Astrocyte (in vitro differentiated cells and primary cell): ENCODE measurements around the gene GFRA1. TPM values are rescaled to one million over a fixed set of nuclear protein-coding genes. Genes with fewer than 3 reads are reported as not detected.

Source experiments
- DNase-seq: peaks from one replicate; pipeline ENCODE4 v3.0.0-alpha.2; 2010; ENCODE audit warnings: low read depth
- FAIRE-seq: peaks from 2 replicates; lab custom pipeline; 2011; peaks lifted over from hg19 to GRCh38; lab: Jason Lieb, UNC
- H2AFZ ChIP-seq: 2 replicates; pipeline ENCODE4 v1.6.0; 2012; ENCODE audit warnings: low read depth, low read length, inconsistent platforms
- H3K27ac ChIP-seq: 2 replicates; pipeline ENCODE4 v1.5.1; 2011; ENCODE audit warnings: low read depth, low read length, inconsistent platforms
- H3K27me3 ChIP-seq: 2 replicates; pipeline ENCODE4 v1.6.0; 2011; ENCODE audit warnings: low read length, inconsistent platforms; ENCODE audit not compliant: insufficient read depth
- H3K36me3 ChIP-seq: 2 replicates; pipeline ENCODE4 v1.5.1; 2011; ENCODE audit warnings: low read length, inconsistent platforms; ENCODE audit not compliant: insufficient read depth
- H3K4me1 ChIP-seq: 2 replicates; pipeline ENCODE4 v1.5.1; 2011; ENCODE audit warnings: low read length, inconsistent platforms; ENCODE audit not compliant: insufficient read depth
- H3K4me2 ChIP-seq: 2 replicates; pipeline ENCODE4 v1.6.0; 2012; ENCODE audit warnings: low read length, inconsistent platforms
- H3K4me3 ChIP-seq: 2 replicates; pipeline ENCODE4 v1.5.1; 2011; ENCODE audit warnings: low read depth, mild to moderate bottlenecking, low read length, inconsistent platforms; ENCODE audit not compliant: insufficient read depth
- H3K79me2 ChIP-seq: 2 replicates; pipeline ENCODE4 v1.6.0; 2012; ENCODE audit warnings: mild to moderate bottlenecking, low read length, inconsistent platforms; ENCODE audit not compliant: insufficient read depth
- H3K9ac ChIP-seq: 2 replicates; pipeline ENCODE4 v1.6.0; 2012; ENCODE audit warnings: mild to moderate bottlenecking, low read length, inconsistent platforms
- H3K9me3 ChIP-seq: 2 replicates; pipeline ENCODE4 v1.5.1; 2012; ENCODE audit warnings: low read depth, mild to moderate bottlenecking, low read length, inconsistent platforms; ENCODE audit not compliant: insufficient read depth
- H4K20me1 ChIP-seq: 2 replicates; pipeline ENCODE4 v1.6.0; 2012; ENCODE audit warnings: low read length, inconsistent platforms; ENCODE audit not compliant: insufficient read depth
- H3K27ac Mint-ChIP-seq: one replicate; pipeline ENCODE4 v1.8.0; 2021; ENCODE audit warnings: mild to moderate bottlenecking, mixed read lengths; ENCODE audit not compliant: unreplicated experiment
- H3K27me3 Mint-ChIP-seq: one replicate; pipeline ENCODE4 v1.8.0; 2021; ENCODE audit warnings: low read depth, mixed read lengths; ENCODE audit not compliant: unreplicated experiment
- H3K36me3 Mint-ChIP-seq: one replicate; pipeline ENCODE4 v1.8.0; 2021; ENCODE audit warnings: low read depth, mixed read lengths; ENCODE audit not compliant: unreplicated experiment
- H3K4me1 Mint-ChIP-seq: one replicate; pipeline ENCODE4 v1.8.0; 2021; ENCODE audit warnings: low read depth, mixed read lengths; ENCODE audit not compliant: unreplicated experiment
- H3K4me3 Mint-ChIP-seq: one replicate; pipeline ENCODE4 v1.8.0; 2021; ENCODE audit warnings: mild to moderate bottlenecking, moderate library complexity, mixed read lengths; ENCODE audit not compliant: unreplicated experiment
- H3K9me3 Mint-ChIP-seq: one replicate; pipeline ENCODE4 v1.8.0; 2021; ENCODE audit warnings: mild to moderate bottlenecking, mixed read lengths; ENCODE audit not compliant: unreplicated experiment
- CTCF ChIP-seq: IDR thresholded peaks from 2 replicates; pipeline ENCODE4 v1.5.1; 2011; ENCODE audit warnings: low read depth, mild to moderate bottlenecking, inconsistent platforms, low read length, moderate library complexity; ENCODE audit not compliant: insufficient read depth
- EZH2 ChIP-seq: IDR thresholded peaks from 2 replicates; pipeline ENCODE4 v1.6.1; 2012; ENCODE audit warnings: mild to moderate bottlenecking, low read length, inconsistent platforms; ENCODE audit not compliant: insufficient read depth
- total RNA-seq: library from RNA; stranded (reverse); gene quantifications from 2 replicates; pipeline ENCODE4 v1.2.1, GENCODE V29; 2021

The GFRA1 gene
- total RNA-seq, 1 donor from 2014 or later = 24.2 TPM

GRCh38 chr10:116094356-116094755, 178.7 kb downstream of the GFRA1 start:
- H3K36me3 ChIP-seq = no peaks in the 10 kb centered on the region
- TF ChIP-seq CTCF (no peak), EZH2 (no peak)
- H3K79me2 ChIP-seq = no peaks in the 10 kb centered on the region
- H3K4me3 Mint-ChIP-seq = no peak overlapping the region
- H3K36me3 Mint-ChIP-seq = no peaks in the 10 kb centered on the region
- H3K4me3 ChIP-seq = no peak overlapping the region
- FAIRE-seq (no peak), DNase-seq (no peak)
- no peak overlapping the region for H3K9ac ChIP-seq
- no peaks in the 10 kb centered on the region for H3K4me1 ChIP-seq
- H3K27ac Mint-ChIP-seq = no peak overlapping the region
- peaks cover 2% of the 10 kb centered on the region for H3K4me1 Mint-ChIP-seq
- H3K27me3 Mint-ChIP-seq = peaks cover 11% of the 10 kb centered on the region
- no peak overlapping the region for H3K27ac ChIP-seq
- H3K9me3 ChIP-seq = no peaks in the 10 kb centered on the region
- H4K20me1 ChIP-seq = no peaks in the 10 kb centered on the region
- H3K4me2 ChIP-seq = no peak overlapping the region
- H3K27me3 ChIP-seq = no peaks in the 10 kb centered on the region
- H2AFZ ChIP-seq = no peak overlapping the region
- no peaks in the 10 kb centered on the region for H3K9me3 Mint-ChIP-seq

GRCh38 chr10:116093031-116093430, 180.0 kb downstream of the GFRA1 start:
- no peak for TF ChIP-seq CTCF
- TF ChIP-seq EZH2 = no peak
- no peaks in the 10 kb centered on the region for H3K79me2 ChIP-seq
- H3K4me1 Mint-ChIP-seq = peaks cover 2% of the 10 kb centered on the region
- no peaks in the 10 kb centered on the region for H3K36me3 Mint-ChIP-seq
- no peak overlapping the region for H3K9ac ChIP-seq
- H3K36me3 ChIP-seq = no peaks in the 10 kb centered on the region
- no peaks in the 10 kb centered on the region for H3K9me3 ChIP-seq
- no peak overlapping the region for H3K4me3 ChIP-seq
- peaks cover 17% of the 10 kb centered on the region for H3K27me3 Mint-ChIP-seq
- DNase-seq = no peak
- FAIRE-seq = no peak
- no peak overlapping the region for H3K27ac ChIP-seq
- H2AFZ ChIP-seq = no peak overlapping the region
- H3K27ac Mint-ChIP-seq = no peak overlapping the region
- no peaks in the 10 kb centered on the region for H3K4me1 ChIP-seq
- no peaks in the 10 kb centered on the region for H3K27me3 ChIP-seq
- no peaks in the 10 kb centered on the region for H3K9me3 Mint-ChIP-seq
- no peak overlapping the region for H3K4me3 Mint-ChIP-seq
- no peak overlapping the region for H3K4me2 ChIP-seq
- H4K20me1 ChIP-seq = no peaks in the 10 kb centered on the region

GRCh38 chr10:116088985-116089384, 184.0 kb downstream of the GFRA1 start:
- FAIRE-seq = no peak

More at GRCh38 chr10:116088985-116089384, 184.0 kb downstream of the GFRA1 start:
- Mint-ChIP-seq H3K9me3 (no peaks in the 10 kb centered on the region), H3K4me3 (no peak overlapping the region), H3K27ac (no peak overlapping the region), H3K4me1 (peaks cover 5% of the 10 kb centered on the region), H3K27me3 (peaks cover 36% of the 10 kb centered on the region), H3K36me3 (no peaks in the 10 kb centered on the region)
- TF ChIP-seq CTCF (no peak), EZH2 (no peak)
- Histone ChIP-seq H3K4me1 (peaks cover 3% of the 10 kb centered on the region), H3K9ac (no peak overlapping the region), H3K9me3 (no peaks in the 10 kb centered on the region), H3K27ac (no peak overlapping the region), H3K36me3 (no peaks in the 10 kb centered on the region), H4K20me1 (no peaks in the 10 kb centered on the region), H2AFZ (no peak overlapping the region), H3K79me2 (no peaks in the 10 kb centered on the region), H3K4me3 (no peak overlapping the region), H3K4me2 (no peak overlapping the region), H3K27me3 (no peaks in the 10 kb centered on the region)
- DNase-seq = no peak
